Measurements from ENCODE around the gene DUSP16. TPM values are rescaled to one million over a fixed set of nuclear protein-coding genes. Genes with fewer than 3 reads are reported as not detected.
"Not testable (repeated sequence)": the region's sequence is repeated elsewhere in the genome, so short reads cannot be mapped to it uniquely, and the experiment has no call there.

DUSP16 gene
- polyA plus RNA-seq, 2 of the 4 experiments (the other 2 are of a cell fraction) = 18.2 to 34.7 TPM

DNA sequence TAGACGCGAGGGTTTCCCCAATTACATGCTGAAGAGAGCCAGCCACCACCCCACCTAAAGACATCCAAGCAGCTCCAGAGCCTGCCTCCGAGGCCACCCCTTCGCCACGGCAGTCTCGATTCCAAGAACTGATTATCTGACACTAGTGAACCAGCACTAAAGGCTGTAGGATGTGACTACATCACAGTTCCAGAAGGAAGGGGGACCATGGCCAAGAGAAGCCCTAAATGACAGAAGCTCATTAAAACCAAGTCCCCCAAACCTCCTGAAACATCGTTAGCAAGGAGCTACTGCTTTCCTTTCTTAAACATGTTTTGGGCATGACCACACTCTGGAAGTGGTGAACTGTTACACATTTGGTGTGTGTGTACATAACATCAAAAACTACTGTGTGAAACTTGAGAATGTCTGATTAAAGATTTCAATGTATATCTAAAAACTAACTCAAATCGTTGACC is 88.2 kb downstream of the DUSP16 start:
- H3K4me1 ChIP-seq = no peaks in the 10 kb centered on the region
- H3K27ac ChIP-seq = peak overlapping the region in 1 of 2 experiments; percentile 24; a peak in 1 of 6 replicates
- ChIA-PET POLR2A (no interaction called here), CTCF (interaction anchor here (0.7 to 1.7 kb wide), 3 partner anchors 9 to 31 kb away, joined by 3 to 6 read pairs (median 4); no protein-coding TSS in a partner anchor)
- DNase-seq (ENCODE audit: low read depth in 1 of 2, low spot score in 1 of 2) (no peak), ATAC-seq (no peak), FAIRE-seq (no peak)
- TF ChIP-seq FOSB (CRISPR knock-in tag; IDR thresholded peaks at IDR 0.05) (no peak), KDM1A (IDR thresholded peaks at IDR 0.05; ENCODE audit: low read depth) (no peak), RFX5 (IDR thresholded peaks at IDR 0.05) (no peak), CHD2 (IDR thresholded peaks at IDR 0.05; ENCODE audit: low read length, partially characterized antibody) (no peak), EP300 (IDR thresholded peaks at IDR 0.05) (no peak), JUN (IDR thresholded peaks at IDR 0.05) (no peak), NFE2L2 (conservative IDR thresholded peaks at IDR 0.05; ENCODE audit: low read length) (no peak), RAD21 (conservative IDR thresholded peaks at IDR 0.05 in 1 of 2, IDR thresholded peaks at IDR 0.05 in 1 of 2) (no peak), MAFK (IDR thresholded peaks at IDR 0.05; ENCODE audit: partially characterized antibody) (no peak), PHF8 (IDR thresholded peaks at IDR 0.05; ENCODE audit: borderline replicate concordance, low read depth) (no peak), CEBPB (IDR thresholded peaks at IDR 0.05) (no peak), EHMT2 (IDR thresholded peaks at IDR 0.05; ENCODE audit: low read depth) (no peak), HOXA7 (CRISPR knock-in tag; IDR thresholded peaks at IDR 0.05) (no peak), RARB (CRISPR knock-in tag; IDR thresholded peaks at IDR 0.05) (no peak)
- TF ChIP-seq, protein P1, sequence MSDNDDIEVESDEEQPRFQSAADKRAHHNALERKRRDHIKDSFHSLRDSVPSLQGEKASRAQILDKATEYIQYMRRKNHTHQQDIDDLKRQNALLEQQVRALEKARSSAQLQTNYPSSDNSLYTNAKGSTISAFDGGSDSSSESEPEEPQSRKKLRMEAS (IDR thresholded peaks at IDR 0.05) = no peak
- TF ChIP-seq, protein P2, sequence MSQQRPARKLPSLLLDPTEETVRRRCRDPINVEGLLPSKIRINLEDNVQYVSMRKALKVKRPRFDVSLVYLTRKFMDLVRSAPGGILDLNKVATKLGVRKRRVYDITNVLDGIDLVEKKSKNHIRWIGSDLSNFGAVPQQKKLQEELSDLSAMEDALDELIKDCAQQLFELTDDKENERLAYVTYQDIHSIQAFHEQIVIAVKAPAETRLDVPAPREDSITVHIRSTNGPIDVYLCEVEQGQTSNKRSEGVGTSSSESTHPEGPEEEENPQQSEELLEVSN (IDR thresholded peaks at IDR 0.05; ENCODE audit: borderline replicate concordance, low read depth) = no peak
- TF ChIP-seq, protein P3, sequence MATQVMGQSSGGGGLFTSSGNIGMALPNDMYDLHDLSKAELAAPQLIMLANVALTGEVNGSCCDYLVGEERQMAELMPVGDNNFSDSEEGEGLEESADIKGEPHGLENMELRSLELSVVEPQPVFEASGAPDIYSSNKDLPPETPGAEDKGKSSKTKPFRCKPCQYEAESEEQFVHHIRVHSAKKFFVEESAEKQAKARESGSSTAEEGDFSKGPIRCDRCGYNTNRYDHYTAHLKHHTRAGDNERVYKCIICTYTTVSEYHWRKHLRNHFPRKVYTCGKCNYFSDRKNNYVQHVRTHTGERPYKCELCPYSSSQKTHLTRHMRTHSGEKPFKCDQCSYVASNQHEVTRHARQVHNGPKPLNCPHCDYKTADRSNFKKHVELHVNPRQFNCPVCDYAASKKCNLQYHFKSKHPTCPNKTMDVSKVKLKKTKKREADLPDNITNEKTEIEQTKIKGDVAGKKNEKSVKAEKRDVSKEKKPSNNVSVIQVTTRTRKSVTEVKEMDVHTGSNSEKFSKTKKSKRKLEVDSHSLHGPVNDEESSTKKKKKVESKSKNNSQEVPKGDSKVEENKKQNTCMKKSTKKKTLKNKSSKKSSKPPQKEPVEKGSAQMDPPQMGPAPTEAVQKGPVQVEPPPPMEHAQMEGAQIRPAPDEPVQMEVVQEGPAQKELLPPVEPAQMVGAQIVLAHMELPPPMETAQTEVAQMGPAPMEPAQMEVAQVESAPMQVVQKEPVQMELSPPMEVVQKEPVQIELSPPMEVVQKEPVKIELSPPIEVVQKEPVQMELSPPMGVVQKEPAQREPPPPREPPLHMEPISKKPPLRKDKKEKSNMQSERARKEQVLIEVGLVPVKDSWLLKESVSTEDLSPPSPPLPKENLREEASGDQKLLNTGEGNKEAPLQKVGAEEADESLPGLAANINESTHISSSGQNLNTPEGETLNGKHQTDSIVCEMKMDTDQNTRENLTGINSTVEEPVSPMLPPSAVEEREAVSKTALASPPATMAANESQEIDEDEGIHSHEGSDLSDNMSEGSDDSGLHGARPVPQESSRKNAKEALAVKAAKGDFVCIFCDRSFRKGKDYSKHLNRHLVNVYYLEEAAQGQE (IDR thresholded peaks at IDR 0.05) = no peak
- no peaks in the 10 kb centered on the region for H3K9me3 ChIP-seq
- no peak overlapping the region for H3K4me3 ChIP-seq
- no peak overlapping the region for H3K4me2 ChIP-seq
- 90% methylated on average over 8 of the region's 8 CpGs for WGBS (ENCODE audit: missing lambda C conversion rate)

DNA sequence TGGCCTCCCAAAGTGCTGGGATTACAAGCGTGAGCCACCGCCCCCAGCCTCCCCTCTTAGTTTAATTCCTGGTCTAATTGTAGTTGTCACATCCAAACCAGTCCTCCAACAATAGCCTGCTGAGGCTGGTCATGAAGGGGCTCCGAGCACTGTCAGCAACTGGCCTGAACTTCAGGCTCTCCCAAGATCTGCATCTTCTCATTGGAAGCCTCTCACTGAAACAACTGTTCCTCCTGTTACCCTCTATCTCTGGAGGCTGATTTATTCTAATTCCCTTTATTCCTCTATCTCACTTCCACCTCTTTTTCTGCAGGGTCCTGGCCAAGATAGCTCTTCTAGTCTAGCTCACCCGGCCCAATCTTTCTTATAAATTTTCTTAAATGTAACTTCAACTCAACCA is 89.4 kb downstream of the DUSP16 start:
- no peak for DNase-seq (ENCODE audit: low read depth in 1 of 2, low spot score in 1 of 2)
- ChIA-PET CTCF (interaction anchor here (1.2 to 1.7 kb wide), 2 partner anchors 32 to 184 kb away, joined by 4 to 6 read pairs; no protein-coding TSS in a partner anchor), POLR2A (no interaction called here)
- WGBS (ENCODE audit: missing lambda C conversion rate) = 93% methylated on average over 4 of the region's 4 CpGs
- TF ChIP-seq FOXS1 (CRISPR knock-in tag; IDR thresholded peaks at IDR 0.05) = no peak
- no peak for TF ChIP-seq ZFP36 (IDR thresholded peaks at IDR 0.05; ENCODE audit: borderline replicate concordance, partially characterized antibody)
- TF ChIP-seq PHF8 (IDR thresholded peaks at IDR 0.05; ENCODE audit: borderline replicate concordance, low read depth) = no peak
- TF ChIP-seq ZSCAN20 (CRISPR knock-in tag; IDR thresholded peaks at IDR 0.05) = no peak
- TF ChIP-seq JUN (IDR thresholded peaks at IDR 0.05) = no peak
- TF ChIP-seq HOXB13 (CRISPR knock-in tag; IDR thresholded peaks at IDR 0.05; ENCODE audit: low read depth) = no peak
- no peak for TF ChIP-seq SREBF2 (IDR thresholded peaks at IDR 0.05)
- no peak for TF ChIP-seq SMC3 (IDR thresholded peaks at IDR 0.05)
- no peak for TF ChIP-seq ATOH8 (CRISPR knock-in tag; IDR thresholded peaks at IDR 0.05; ENCODE audit: low read depth)
- no peak for TF ChIP-seq TFCP2L1 (CRISPR knock-in tag; IDR thresholded peaks at IDR 0.05)
- no peak for TF ChIP-seq MYC (IDR thresholded peaks at IDR 0.05; ENCODE audit: borderline replicate concordance, low read length)
- TF ChIP-seq, protein P4, sequence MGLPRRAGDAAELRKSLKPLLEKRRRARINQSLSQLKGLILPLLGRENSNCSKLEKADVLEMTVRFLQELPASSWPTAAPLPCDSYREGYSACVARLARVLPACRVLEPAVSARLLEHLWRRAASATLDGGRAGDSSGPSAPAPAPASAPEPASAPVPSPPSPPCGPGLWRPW (IDR thresholded peaks at IDR 0.05) = no peak
- TF ChIP-seq CHD4 (IDR thresholded peaks at IDR 0.05; ENCODE audit: borderline replicate concordance) = no peak
- Histone ChIP-seq H3K4me1 (no peaks in the 10 kb centered on the region), H3K27ac (no peak overlapping the region), H3K9me3 (no peaks in the 10 kb centered on the region), H3K4me2 (no peak overlapping the region), H3K4me3 (no peak overlapping the region)
- no peak for FAIRE-seq
- ATAC-seq = no peak; a peak in 1 of 6 replicates

DNA sequence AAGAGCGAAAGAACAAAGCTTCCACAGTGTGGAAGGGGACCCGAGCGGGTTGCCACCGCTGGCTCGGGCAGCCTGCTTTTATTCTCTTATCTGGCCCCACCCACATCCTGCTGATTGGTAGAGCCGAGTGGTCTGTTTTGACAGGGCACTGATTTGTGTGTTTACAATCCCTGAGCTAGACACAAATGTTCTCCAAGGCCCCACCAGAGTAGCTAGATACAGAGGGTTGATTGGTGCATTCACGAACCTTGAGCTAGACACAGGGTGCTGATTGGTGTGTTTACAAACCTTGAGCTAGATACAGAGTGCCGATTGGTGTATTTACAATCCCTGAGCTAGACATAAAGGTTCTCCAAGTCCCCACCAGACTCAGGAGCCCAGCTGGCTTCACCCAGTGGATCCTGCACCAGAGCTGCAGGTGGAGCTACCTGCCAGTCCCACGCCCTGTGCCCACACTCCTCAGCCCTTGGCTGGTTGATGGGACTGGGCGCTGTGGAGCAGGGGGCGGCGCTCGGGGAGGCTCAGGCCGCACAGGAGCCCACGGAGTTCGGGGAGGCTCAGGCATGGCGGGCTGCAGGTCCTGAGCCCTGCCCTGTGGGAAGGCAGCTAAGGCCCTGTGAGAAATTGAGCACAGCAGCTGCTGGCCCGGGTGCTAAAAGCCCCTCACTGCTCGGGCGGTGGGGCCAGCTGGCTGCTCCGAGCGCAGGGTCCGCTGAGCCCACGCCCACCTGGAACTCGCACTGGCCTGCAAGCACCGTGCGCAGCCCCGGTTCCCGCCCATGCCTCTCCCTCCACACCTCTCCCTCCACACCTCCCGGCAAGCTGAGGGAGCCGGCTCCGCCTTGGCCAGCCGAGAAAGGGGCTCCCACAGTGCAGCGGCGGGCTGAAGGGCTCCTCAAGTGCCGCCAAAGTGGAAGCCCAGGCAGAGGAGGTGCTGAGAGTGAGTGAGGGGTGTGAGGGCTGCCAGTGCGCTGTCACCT is 90.4 kb downstream of the DUSP16 start:
- H3K4me1 ChIP-seq; H3K4me2 ChIP-seq; DNase-seq (ENCODE audit: low read depth in 1 of 2, low spot score in 1 of 2); H3K27ac ChIP-seq; POLR2A ChIA-PET; H3K9me3 ChIP-seq; FAIRE-seq; H3K4me3 ChIP-seq: not testable (repeated sequence)
- ATAC-seq = peak in 1 of 2 experiments; percentile 37; a peak in 2 of 6 replicates
- 84% methylated on average over 28 of the region's 37 CpGs for WGBS (ENCODE audit: missing lambda C conversion rate)
- CTCF ChIA-PET = interaction anchor here (1.2 kb wide), 1 partner anchor 185 kb away, joined by 4 read pairs; no protein-coding TSS in a partner anchor

Measured in A549 (cell line).